GM18873 (cell line): ENCODE data around the gene CEP290.

Experiments used
- ATAC-seq: cut with Tn5 transposase; IDR thresholded peaks from one replicate; pipeline ENCODE4 v1.9.1; 2021; ENCODE audit warnings: mild to moderate bottlenecking, moderate library complexity, moderate number of reproducible peaks; ENCODE audit not compliant: unreplicated experiment, low FRiP score

Gene CEP290

GRCh38 chr12:88141774-88142609 lies at the start of gene CEP290, which contains the start of gene TMTC3:
Gene CEP290 (minus strand): TSS chr12:88142088. CDS start chr12:88141307, 781 bp downstream.
Gene TMTC3 (plus strand): TSS chr12:88142307. CDS start chr12:88148316, 6,009 bp downstream.
- ATAC-seq: peak; percentile 98

DNA sequence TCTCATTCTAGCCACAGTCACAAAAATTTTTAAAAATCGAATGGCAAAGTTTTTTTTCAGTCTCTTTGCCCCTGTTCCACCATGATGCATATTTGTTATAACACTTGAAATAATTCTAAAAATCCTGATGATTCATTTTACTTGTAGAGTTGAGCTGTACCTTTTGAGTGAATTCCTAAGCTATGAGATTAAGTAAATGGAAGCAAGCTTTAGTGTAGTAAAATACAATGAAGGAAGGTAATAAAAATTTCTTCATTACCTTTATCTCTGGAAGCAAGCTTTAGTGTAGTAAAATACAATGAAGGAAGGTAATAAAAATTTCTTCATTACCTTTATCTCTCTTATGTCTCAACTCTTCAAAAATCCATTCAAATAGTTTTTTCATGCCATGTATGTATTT lies 46.3 kb upstream of the CEP290 start:
- no peak for ATAC-seq

GRCh38 chr12:88187571-88187970 lies 45.7 kb upstream of the CEP290 start:
- ATAC-seq: no peak

DNA sequence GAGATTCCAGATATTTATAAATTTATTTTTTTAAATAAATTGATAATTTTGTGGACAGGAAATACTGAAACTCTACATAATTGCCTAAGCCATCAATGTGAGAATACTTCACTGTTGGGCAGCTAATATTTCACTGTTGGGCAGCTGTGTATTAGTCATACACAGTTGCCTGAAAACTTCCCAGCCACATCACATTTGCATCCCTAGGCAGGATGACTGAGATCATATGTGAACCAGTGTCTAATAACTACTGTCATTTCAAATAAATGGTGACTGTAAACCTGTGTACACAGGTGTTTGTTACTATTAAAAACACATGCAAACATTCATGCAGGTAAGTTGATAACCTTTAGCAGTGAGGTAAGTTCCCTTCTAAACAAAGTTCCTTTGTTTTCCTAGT lies 44.1 kb upstream of the CEP290 start:
- ATAC-seq: peak; percentile 87

GRCh38 chr12:88185279-88185678 lies 43.4 kb upstream of the CEP290 start:
- no peak for ATAC-seq

DNA sequence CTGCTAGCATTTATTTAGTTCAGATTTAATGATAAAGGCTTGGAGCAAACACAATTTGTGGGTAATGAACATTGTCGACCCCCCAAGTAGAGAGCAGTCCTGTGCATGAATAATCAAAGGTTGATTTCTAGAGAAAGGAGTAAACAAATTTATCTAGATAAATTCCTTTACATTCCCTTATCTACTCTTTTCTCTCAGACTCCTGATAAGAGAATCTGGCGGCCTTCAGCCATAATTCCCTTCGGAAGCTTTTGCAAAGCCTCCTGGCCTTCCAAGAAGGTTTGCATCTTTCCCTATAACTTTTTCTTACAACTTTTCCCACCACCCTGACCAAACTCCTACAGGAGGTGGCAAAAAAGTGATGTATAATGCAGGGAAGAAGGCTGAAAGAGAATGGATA lies 42.3 kb upstream of the CEP290 start:
- no peak for ATAC-seq

- no peak for ATAC-seq
Measured at GRCh38 chr12:88182416-88182815, 40.5 kb upstream of the CEP290 start.

DNA sequence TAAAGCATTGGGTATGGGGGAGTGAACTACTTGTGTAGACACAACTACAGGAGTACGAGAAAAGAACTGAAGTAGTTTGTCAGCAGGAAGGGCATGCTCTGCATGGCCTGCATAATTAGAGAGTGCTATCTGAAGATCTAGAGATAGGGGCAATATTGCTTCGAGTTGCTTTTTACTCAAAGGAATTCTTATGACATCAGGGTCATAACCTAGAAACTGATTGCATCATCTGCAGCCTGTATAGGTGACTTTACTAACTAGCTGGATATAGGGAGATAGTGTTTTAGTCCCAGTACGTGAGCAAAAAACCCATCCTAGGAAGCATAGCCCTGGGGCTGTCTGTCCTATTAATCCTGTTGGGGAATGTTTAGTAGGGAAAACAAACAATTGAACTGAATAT lies 40.0 kb upstream of the CEP290 start:
- ATAC-seq: no peak

DNA sequence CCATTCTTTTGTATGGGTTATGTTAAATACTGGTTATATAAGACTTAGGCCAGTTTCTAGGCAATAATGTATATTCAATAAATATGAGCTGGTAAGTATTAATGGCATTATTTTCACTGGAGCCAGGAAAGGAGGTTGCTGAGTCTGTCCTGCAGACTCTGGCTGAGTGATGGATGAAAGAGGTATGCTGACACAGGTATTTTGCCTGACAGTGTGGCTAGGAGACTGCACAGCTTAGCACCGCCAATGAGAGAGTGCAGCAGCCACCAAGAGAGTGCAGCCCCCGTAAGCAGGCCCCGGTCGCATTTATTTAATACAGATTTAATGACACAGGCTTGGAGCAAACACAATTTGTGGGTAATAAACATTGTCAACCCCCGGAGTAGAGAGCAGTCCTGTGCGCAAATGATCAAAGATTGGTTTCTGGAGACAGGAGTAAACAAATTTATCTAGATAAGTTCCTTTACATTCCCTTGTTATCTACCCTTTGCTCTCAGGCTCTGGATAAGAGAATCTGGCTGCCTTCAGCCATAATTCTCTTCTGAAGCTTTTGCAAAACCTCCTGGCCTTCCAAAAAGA lies 37.6 kb upstream of the CEP290 start:
- ATAC-seq: no peak

DNA sequence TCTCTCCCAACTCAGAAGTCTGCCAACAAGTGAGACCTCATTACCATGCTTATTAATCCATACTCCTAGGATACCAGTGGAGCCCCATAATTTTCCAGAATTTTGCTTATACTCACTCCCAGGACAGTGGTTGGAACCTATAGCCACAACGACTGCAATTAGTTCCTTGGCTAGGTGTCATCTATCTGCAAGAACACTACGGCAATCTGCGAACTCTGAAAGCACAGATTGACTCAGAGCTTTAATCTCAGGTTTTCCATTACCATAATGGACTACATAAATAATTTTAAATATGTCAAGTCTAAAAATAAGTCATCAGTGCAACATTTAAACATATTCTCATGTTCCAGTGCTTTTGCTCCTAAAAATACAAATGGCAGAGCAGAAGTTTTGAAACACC lies 33.7 kb upstream of the CEP290 start:
- no peak for ATAC-seq

GRCh38 chr12:88172844-88173407 lies 31.0 kb upstream of the CEP290 start:
- no peak for ATAC-seq

DNA sequence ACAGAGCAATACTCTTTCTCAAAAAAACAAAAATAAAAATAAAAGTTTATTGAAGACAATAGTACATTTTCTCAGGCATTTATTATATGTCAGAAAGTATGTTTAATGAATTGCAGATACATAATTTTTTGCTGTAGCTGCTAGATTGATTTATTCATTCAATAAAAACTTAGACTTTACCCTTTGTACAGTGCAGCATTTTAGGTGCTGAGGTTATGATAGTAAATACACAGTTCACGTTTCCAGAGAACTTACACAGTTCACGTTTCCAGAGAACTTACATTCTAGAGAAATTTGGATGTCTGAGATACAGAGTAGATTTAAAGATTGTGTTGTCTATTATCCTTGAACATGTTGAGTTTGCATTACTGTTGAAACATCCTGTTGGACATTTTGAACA lies 25.5 kb upstream of the CEP290 start:
- ATAC-seq: no peak

- ATAC-seq: no peak
Measured at GRCh38 chr12:88166179-88166578, 24.3 kb upstream of the CEP290 start.

GRCh38 chr12:88163371-88163770 lies 21.5 kb upstream of the CEP290 start:
- no peak for ATAC-seq

GRCh38 chr12:88156075-88156654 lies 14.3 kb upstream of the CEP290 start:
- ATAC-seq: no peak

GRCh38 chr12:88153959-88154358 lies 12.1 kb upstream of the CEP290 start:
- ATAC-seq: no peak

DNA sequence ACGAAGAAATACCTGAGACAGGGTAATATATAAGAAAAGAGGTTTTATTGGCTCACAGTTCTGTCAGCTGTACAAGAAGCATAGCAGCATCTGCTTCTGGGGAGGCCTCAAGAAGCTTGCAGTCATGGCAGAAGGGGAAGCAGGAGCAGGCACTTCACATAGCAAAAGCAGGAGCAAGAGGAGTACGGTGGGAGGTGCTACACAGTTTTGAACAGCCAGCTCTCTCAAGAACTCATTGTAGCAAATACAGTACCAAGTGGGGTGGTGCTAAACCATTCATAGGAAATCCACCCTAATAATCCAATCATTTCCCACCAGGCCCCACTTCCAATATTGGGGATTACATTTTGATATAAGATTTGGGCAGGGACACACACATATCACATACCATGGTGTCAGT lies 8.2 kb upstream of the CEP290 start:
- ATAC-seq: no peak

GRCh38 chr12:88145567-88146505 lies 3.9 kb upstream of the CEP290 start:
- no peak for ATAC-seq

DNA sequence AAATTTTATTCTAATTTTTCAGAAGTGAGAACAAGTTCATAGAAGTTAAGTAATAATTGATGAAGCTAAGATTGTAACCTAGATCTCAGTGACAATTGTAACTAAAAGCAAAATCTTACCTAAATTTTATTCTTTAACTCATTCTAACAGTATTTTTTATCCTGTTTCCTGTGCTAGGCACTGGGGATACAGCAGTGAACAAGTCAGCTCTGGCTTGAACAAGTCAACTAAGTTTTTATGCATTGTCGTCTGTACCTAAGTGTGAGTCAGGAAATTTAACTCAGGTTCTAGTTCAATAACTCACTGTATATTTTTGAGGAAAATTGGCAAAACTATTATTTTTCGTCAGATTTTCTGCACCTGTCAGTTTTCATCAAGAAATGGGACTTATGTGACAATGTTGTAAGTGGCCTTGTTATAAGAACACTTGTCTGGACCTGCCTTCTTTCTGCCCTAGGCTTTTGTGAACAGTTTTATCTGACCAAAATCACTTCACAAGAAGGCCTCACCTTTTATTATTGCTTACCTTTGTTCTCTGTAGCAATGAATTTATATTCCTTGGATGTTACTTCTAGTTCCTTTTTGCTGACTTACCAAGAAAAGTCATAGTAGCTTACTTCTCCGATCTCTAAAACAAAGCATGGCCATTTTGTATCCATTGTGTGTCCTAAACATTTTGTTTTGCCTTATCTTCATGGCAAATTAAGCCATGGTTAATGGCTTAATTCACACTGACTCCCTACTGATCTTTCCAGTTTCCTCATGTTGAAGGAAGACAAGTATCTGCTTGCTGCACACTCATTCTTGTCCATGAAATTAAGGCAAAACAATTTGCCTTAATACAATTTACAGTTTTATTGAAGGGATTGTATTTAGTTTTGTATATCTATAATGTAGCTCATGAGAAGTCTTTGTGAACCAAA lies 2.9 kb upstream of the CEP290 start:
- no peak for ATAC-seq
